ENCODE data around the gene SF1. TPM values are rescaled to one million over a fixed set of nuclear protein-coding genes. Genes with fewer than 3 reads are reported as not detected.

SF1 gene
- total RNA-seq, 6 donors from 2014 or later, result 231 to 625 (median 265) TPM

- H3K4me1 ChIP-seq, result peaks cover 0 to under 1% (median 0%) of the 10 kb centered on the region in 4 donors
- no peaks in the 10 kb centered on the region for H3K36me3 ChIP-seq
- no peak for TF ChIP-seq CTCF (IDR thresholded peaks at IDR 0.05)
- no peak for TF ChIP-seq POLR2A (IDR thresholded peaks at IDR 0.05)
- TF ChIP-seq EP300 (IDR thresholded peaks at IDR 0.05), result no peak
- no peak for TF ChIP-seq POLR2AphosphoS5 (IDR thresholded peaks at IDR 0.05)
- no peaks in the 10 kb centered on the region for H3K27me3 ChIP-seq
- no peak overlapping the region for H3K4me3 ChIP-seq
- H3K9me3 ChIP-seq, result no peaks in the 10 kb centered on the region
- 92 to 95% methylated on average over 7 to 9 of the region's 9 CpGs for WGBS, 2 donors
- no peak overlapping the region for H3K27ac ChIP-seq
- DNase-seq, result no peak
- no peak for ATAC-seq (ENCODE audit: low FRiP score in 2 of 2)
These were observed 26.8 kb downstream of the SF1 start for GRCh38 chr11:64751580-64751979.

GRCh38 chr11:64751136-64751535 is 27.2 kb downstream of the SF1 start:
- WGBS, 2 donors, result 94 to 98% methylated on average over 8 to 9 of the region's 9 CpGs
- no peaks in the 10 kb centered on the region for H3K9me3 ChIP-seq
- H3K27ac ChIP-seq, result no peak overlapping the region
- H3K4me1 ChIP-seq, result peaks cover 0 to 5% (median 1%) of the 10 kb centered on the region in 4 donors
- TF ChIP-seq EP300 (IDR thresholded peaks at IDR 0.05) (no peak), POLR2AphosphoS5 (IDR thresholded peaks at IDR 0.05) (no peak), CTCF (IDR thresholded peaks at IDR 0.05) (no peak), POLR2A (IDR thresholded peaks at IDR 0.05) (no peak)
- no peaks in the 10 kb centered on the region for H3K36me3 ChIP-seq
- no peaks in the 10 kb centered on the region for H3K27me3 ChIP-seq
- no peak for ATAC-seq (ENCODE audit: low FRiP score in 2 of 2)
- no peak overlapping the region for H3K4me3 ChIP-seq
- DNase-seq, result no peak

- DNase-seq (no peak), ATAC-seq (ENCODE audit: low FRiP score in 2 of 2) (no peak)
These were observed 27.8 kb downstream of the SF1 start for GRCh38 chr11:64750361-64751054.

GRCh38 chr11:64747961-64748665 is 30.2 kb downstream of the SF1 start:
- peaks cover 26 to 34% (median 27%) of the 10 kb centered on the region in 4 donors for H3K4me1 ChIP-seq
- no peak overlapping the region for H3K27ac ChIP-seq
- ATAC-seq (ENCODE audit: low FRiP score in 2 of 2), result no peak
- WGBS, 2 donors, result 85 to 86% methylated on average over 15 of the region's 15 CpGs
- no peak for DNase-seq
- H3K36me3 ChIP-seq, result no peaks in the 10 kb centered on the region
- TF ChIP-seq CTCF (IDR thresholded peaks at IDR 0.05) (no peak), POLR2A (IDR thresholded peaks at IDR 0.05) (no peak), EP300 (IDR thresholded peaks at IDR 0.05) (no peak), POLR2AphosphoS5 (IDR thresholded peaks at IDR 0.05) (no peak)
- peaks cover 0 to 6% (median 0%) of the 10 kb centered on the region in 4 donors for H3K27me3 ChIP-seq
- no peaks in the 10 kb centered on the region for H3K9me3 ChIP-seq
- H3K4me3 ChIP-seq, result no peak overlapping the region

More at GRCh38 chr11:64750361-64751054, 27.8 kb downstream of the SF1 start:
- H3K36me3 ChIP-seq, result no peaks in the 10 kb centered on the region
- H3K9me3 ChIP-seq, result no peaks in the 10 kb centered on the region
- H3K4me1 ChIP-seq, result peaks cover 6 to 11% (median 7%) of the 10 kb centered on the region in 4 donors
- no peaks in the 10 kb centered on the region for H3K27me3 ChIP-seq
- no peak overlapping the region for H3K4me3 ChIP-seq
- TF ChIP-seq EP300 (IDR thresholded peaks at IDR 0.05) (no peak), POLR2AphosphoS5 (IDR thresholded peaks at IDR 0.05) (no peak), POLR2A (IDR thresholded peaks at IDR 0.05) (no peak), CTCF (IDR thresholded peaks at IDR 0.05) (no peak)
- 91 to 93% methylated on average over 12 to 13 of the region's 13 CpGs for WGBS, 2 donors
- H3K27ac ChIP-seq, result no peak overlapping the region

Data from upper lobe of left lung (tissue), 6 donors.